IPS-20b (cell line): ENCODE measurements around the gene SELENOF.

Experiments used
- H3K27ac ChIP-seq: one replicate; pipeline ENCODE4 v1.5.1; 2013; ENCODE audit warnings: low read length
- H3K27me3 ChIP-seq: 2 replicates; pipeline ENCODE4 v1.6.1; 2013; ENCODE audit warnings: mild to moderate bottlenecking, low read length, inconsistent platforms; ENCODE audit not compliant: insufficient read depth
- H3K36me3 ChIP-seq: 2 replicates; pipeline ENCODE4 v1.6.1; 2013; ENCODE audit warnings: low read depth, mild to moderate bottlenecking, inconsistent platforms, low read length, moderate library complexity; ENCODE audit not compliant: insufficient read depth
- H3K4me1 ChIP-seq: 2 replicates; pipeline ENCODE4 v1.6.1; 2013; ENCODE audit warnings: mild to moderate bottlenecking, control low read depth, inconsistent platforms, low read length, moderate library complexity; ENCODE audit not compliant: insufficient read depth
- H3K4me3 ChIP-seq: 2 replicates; pipeline ENCODE4 v1.5.1; 2013; ENCODE audit warnings: mild to moderate bottlenecking, low read length, inconsistent platforms
- H3K9ac ChIP-seq: 2 replicates; pipeline ENCODE4 v1.6.1; 2013; ENCODE audit warnings: low read depth, mild to moderate bottlenecking, inconsistent platforms, low read length, moderate library complexity
- H3K9me3 ChIP-seq: 2 replicates; pipeline ENCODE4 v1.6.1; 2013; ENCODE audit warnings: mild to moderate bottlenecking, low read depth, low read length, inconsistent platforms; ENCODE audit not compliant: insufficient read depth

Gene SELENOF

DNA sequence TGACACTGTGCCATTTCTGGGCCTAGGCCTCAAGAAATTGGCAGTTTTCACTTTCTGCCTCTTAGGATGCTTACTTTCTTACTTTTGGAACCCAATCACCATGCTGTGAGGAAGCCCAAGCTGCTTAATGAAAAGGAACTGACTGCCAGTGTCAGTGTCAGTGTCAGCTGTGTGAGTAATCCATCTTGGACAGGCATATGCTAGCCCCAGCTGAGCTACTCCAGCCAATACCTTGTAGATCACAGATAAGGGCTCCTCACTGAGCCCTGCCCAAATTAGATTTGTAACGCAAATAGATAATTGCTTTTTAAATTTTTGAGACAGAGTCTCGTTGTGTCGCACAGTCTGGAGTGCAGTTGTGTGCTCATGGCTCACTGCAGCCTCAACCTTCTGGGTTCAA, 59.6 kb downstream of the SELENOF start:
- Histone ChIP-seq H3K4me3 (no peak overlapping the region), H3K27me3 (no peaks in the 10 kb centered on the region), H3K9me3 (no peaks in the 10 kb centered on the region), H3K9ac (no peak overlapping the region), H3K27ac (no peak overlapping the region), H3K4me1 (no peaks in the 10 kb centered on the region), H3K36me3 (no peaks in the 10 kb centered on the region)

DNA sequence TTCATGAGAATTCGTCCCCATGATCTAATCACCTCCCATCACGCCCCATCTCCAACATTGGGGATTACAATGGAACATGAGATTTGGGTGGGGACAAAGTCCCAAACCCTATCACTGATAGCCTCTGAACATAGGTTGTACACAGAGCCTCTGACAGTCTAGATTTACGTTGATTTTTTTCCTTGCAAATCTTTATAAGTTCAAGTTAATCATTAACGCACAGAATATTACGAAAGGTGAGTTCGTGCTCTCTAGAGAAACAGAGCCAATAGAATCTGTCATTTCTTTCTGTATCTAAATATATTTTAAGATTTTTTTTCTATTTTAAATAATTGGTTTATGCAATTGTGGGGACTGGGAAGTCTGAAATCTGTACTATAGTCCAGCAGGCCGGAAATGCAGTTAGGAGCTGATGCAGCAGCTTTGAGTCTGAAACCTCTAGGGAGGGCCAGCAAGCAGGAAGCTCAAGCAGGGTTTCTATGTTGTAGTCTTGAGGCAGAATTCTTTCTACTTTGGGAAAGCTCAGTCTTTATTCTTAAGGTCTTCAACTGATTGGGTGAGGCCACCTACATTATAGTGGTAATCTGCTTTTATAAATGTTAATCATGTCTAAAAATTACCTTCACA, 61.0 kb downstream of the SELENOF start:
- Histone ChIP-seq H3K9me3 (no peaks in the 10 kb centered on the region), H3K27me3 (no peaks in the 10 kb centered on the region), H3K4me1 (no peaks in the 10 kb centered on the region), H3K36me3 (no peaks in the 10 kb centered on the region), H3K4me3 (no peak overlapping the region), H3K27ac (no peak overlapping the region), H3K9ac (no peak overlapping the region)

DNA sequence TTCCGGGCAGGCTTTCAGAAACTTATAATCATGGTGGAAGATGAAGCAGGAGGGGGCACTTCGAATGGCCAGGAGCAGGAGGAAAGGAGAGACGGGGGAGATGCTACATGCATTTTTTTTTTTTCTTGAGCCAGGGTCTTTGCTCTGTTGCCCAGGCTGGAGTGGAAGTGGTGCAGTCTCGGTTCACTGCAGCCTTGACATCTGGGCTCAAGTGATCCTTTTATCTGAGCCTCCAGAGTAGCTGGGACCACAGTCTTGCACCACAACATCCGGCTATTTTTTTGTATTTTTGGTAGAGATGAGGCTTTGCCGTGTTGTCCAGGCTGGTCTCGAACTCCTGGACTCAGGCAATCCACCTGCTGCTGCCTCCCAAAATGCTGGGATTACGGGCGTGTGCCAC, 61.6 kb downstream of the SELENOF start:
- no peaks in the 10 kb centered on the region for H3K4me1 ChIP-seq
- no peak overlapping the region for H3K27ac ChIP-seq
- no peak overlapping the region for H3K9ac ChIP-seq

DNA sequence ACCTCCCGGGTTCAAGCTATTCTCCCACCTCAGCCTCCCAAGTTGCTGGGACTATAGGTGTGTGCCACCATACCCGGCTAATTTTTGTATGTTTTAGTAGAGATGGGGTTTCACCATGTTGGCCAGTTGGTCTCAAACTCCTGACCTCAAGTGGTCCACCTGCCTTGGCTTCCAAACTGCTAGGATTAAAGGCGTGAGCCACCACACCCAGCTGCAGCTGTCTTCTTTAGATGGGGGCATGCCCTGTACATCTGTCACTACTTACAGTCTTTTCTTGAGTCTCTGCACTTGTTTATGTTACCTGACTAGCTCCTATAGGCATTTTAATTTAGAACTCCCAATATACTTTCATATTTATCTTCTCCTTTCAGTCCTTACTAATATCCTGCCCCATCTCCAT, 64.2 kb downstream of the SELENOF start:
- H3K36me3 ChIP-seq = no peaks in the 10 kb centered on the region
- H3K27me3 ChIP-seq = no peaks in the 10 kb centered on the region
- H3K27ac ChIP-seq = no peak overlapping the region
- H3K4me1 ChIP-seq = no peaks in the 10 kb centered on the region
- H3K4me3 ChIP-seq = no peak overlapping the region
- no peaks in the 10 kb centered on the region for H3K9me3 ChIP-seq
- H3K9ac ChIP-seq = no peak overlapping the region

More for the DNA sequence above, 61.6 kb downstream of the SELENOF start:
- H3K9me3 ChIP-seq = no peaks in the 10 kb centered on the region
- no peaks in the 10 kb centered on the region for H3K36me3 ChIP-seq
- H3K4me3 ChIP-seq = no peak overlapping the region
- no peaks in the 10 kb centered on the region for H3K27me3 ChIP-seq

DNA sequence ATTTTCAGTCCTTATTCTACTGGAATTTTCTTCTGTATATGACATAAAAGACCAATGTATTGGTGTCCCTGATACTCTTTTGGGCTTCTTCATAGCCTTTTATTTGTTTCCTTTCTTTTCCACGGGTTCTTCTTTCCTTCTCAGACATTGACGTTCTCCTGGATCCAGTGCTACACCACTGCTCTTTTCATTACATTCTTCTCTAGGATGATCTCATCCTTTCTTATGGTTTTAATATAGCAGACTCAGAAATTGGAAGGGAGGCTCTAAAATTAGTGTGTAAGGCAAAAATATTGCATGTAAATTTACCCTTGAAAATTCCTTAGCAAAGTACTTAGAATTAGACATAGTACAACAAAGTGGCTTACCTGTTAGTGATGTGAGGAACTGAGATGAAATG, 65.3 kb downstream of the SELENOF start:
- Histone ChIP-seq H3K9ac (no peak overlapping the region), H3K27ac (no peak overlapping the region), H3K9me3 (no peaks in the 10 kb centered on the region), H3K27me3 (no peaks in the 10 kb centered on the region), H3K4me1 (no peaks in the 10 kb centered on the region), H3K4me3 (no peak overlapping the region), H3K36me3 (no peaks in the 10 kb centered on the region)

DNA sequence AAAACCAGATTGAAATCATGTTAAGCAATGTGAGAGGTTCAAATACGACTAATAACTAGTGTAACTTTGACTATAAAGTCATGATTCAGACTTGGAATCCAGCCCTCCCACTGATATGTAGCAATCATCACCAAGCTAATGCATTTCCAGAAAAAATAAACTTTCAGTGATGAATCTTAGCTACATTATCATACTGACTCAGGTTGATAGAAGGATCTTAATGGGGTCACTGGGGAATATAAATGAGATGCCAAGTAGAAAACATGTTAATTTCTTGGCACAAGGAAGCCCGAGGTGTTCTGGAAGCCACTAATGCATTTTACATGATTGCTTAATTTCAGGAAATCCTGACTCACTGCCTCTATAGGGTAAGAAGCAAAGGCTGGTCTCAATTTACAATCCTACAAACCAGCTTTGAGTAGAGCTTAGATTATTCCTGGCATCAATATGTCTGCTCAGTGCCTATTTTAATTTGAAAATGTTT, 67.7 kb downstream of the SELENOF start:
- no peak overlapping the region for H3K9ac ChIP-seq
- no peaks in the 10 kb centered on the region for H3K36me3 ChIP-seq
- H3K4me1 ChIP-seq = no peaks in the 10 kb centered on the region
- no peaks in the 10 kb centered on the region for H3K9me3 ChIP-seq
- H3K27me3 ChIP-seq = no peaks in the 10 kb centered on the region
- no peak overlapping the region for H3K27ac ChIP-seq
- no peak overlapping the region for H3K4me3 ChIP-seq

DNA sequence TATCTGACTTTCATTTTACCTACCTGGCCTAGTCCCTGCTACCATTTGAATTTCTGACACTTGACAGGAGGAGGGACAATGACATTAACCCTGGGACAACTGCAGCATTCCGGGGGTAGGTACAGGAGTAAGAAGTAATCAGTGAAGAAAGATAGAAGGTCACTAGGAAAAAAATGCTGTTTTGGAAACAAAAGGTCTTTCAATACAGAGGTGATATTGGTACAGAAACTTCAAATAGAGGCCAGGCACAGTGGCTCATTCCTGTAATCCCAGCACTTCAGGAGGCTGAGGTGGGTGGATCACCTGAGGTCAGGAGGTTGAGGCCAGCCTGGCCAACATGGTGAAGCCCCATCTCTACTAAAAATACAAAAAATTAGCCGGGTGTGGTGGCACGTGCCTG, 68.4 kb downstream of the SELENOF start:
- H3K27me3 ChIP-seq = no peaks in the 10 kb centered on the region
- H3K4me1 ChIP-seq = no peaks in the 10 kb centered on the region
- no peaks in the 10 kb centered on the region for H3K9me3 ChIP-seq
- no peak overlapping the region for H3K4me3 ChIP-seq
- no peak overlapping the region for H3K9ac ChIP-seq
- no peaks in the 10 kb centered on the region for H3K36me3 ChIP-seq
- no peak overlapping the region for H3K27ac ChIP-seq

DNA sequence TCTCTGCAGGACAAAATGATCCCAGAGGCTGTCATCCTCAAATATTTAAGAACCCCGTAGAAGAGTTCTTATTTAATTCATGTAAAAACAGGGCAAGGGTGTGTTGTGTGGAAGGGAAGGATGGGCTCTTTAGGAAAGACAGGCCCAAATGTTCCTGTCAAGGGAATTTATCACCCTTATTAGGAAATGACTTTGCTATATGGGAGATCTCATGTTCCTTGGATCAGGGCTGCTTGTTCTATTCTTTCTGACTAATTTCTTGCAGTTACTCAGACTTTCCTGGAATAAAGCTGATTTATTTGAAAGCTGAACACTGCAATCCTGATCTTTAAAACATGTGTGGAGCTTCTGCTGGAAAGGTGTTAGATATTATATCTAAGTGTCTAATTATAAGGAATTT, 72.8 kb downstream of the SELENOF start:
- H3K9ac ChIP-seq = no peak overlapping the region
- H3K4me1 ChIP-seq = no peaks in the 10 kb centered on the region
- no peak overlapping the region for H3K4me3 ChIP-seq
- no peak overlapping the region for H3K27ac ChIP-seq
- no peaks in the 10 kb centered on the region for H3K9me3 ChIP-seq
- H3K27me3 ChIP-seq = no peaks in the 10 kb centered on the region
- no peaks in the 10 kb centered on the region for H3K36me3 ChIP-seq

DNA sequence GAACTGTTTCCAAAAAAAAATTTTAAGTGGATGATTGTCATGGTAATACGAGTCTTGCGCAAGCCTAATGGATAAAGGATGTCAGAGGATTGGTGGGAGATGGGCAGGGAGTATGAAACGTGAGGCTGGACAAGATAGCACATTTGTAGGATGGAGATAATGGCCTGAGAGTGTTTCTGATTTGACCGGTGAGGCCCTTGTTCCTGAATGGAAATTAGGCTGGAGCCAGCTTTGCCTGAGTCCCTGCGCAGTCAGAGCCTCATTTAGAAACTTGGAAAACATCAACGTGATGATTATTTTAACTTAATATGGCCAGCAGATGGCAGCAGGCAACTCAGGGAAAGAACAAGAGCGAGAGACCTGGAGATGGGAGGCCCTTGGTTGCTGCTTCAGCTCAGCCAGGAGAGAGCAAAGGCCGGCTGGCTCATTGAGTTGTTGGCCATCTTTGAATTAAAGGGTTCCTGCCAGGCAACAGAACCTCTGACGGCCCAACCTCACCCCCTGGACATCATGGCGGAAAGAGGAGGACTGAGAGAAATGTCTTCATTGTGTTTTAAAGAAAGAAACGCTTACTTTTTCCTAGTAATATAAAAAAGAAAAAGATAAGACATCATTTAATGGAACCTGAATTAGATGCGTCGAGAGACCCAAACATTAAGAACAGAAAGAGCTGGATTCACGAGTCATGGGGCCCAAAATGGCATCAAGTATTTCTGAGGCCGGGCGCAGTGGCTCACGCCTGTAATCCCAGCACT, 80.3 kb downstream of the SELENOF start:
- no peaks in the 10 kb centered on the region for H3K36me3 ChIP-seq
- H3K9ac ChIP-seq = no peak overlapping the region
- H3K4me3 ChIP-seq = no peak overlapping the region
- no peaks in the 10 kb centered on the region for H3K4me1 ChIP-seq
- H3K27ac ChIP-seq = no peak overlapping the region
- no peaks in the 10 kb centered on the region for H3K9me3 ChIP-seq
- H3K27me3 ChIP-seq = no peaks in the 10 kb centered on the region

DNA sequence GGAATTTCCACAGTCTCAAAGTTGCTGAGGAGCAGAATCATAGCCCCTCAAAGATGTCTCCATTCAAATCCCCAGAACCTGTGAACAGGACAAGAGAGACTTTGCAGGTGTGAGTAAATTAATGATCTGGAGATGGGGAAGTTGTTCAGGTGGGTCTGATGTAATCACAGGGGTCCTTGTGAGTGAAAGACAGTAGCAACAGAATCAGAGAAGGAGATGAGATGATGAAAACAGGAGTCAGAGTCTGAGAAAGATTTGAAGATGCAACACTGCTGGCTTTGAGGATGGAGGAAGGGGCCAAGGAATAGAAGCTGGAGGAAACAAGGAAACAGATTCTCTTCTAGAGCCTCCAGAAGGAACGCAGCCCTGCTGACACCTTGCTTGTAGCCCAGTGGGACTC, 81.5 kb downstream of the SELENOF start:
- Histone ChIP-seq H3K27me3 (no peaks in the 10 kb centered on the region), H3K27ac (no peak overlapping the region), H3K4me3 (no peak overlapping the region), H3K9ac (no peak overlapping the region), H3K36me3 (no peaks in the 10 kb centered on the region), H3K4me1 (no peaks in the 10 kb centered on the region), H3K9me3 (no peaks in the 10 kb centered on the region)

DNA sequence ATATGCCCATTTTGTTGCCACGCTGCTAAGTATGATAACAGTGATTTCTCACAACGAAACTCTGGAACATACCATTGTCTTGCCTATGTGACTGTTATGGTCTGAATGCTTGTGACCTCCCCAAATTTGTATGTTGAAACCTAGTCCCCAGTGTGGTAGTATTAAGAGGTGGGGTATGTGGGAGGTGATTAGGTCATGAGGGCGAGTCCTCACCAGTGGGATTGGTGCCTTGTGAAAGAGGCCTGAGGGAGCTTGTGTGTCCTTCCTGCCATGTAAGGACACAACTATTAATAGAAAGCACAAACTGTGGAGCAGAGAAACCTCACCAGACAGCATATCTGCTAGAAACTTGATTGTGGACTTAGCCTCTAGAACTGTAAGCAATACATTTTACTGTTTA, 84.6 kb downstream of the SELENOF start:
- no peaks in the 10 kb centered on the region for H3K4me1 ChIP-seq
- no peaks in the 10 kb centered on the region for H3K9me3 ChIP-seq
- no peak overlapping the region for H3K4me3 ChIP-seq
- no peak overlapping the region for H3K9ac ChIP-seq
- no peaks in the 10 kb centered on the region for H3K27me3 ChIP-seq
- no peak overlapping the region for H3K27ac ChIP-seq
- H3K36me3 ChIP-seq = no peaks in the 10 kb centered on the region

DNA sequence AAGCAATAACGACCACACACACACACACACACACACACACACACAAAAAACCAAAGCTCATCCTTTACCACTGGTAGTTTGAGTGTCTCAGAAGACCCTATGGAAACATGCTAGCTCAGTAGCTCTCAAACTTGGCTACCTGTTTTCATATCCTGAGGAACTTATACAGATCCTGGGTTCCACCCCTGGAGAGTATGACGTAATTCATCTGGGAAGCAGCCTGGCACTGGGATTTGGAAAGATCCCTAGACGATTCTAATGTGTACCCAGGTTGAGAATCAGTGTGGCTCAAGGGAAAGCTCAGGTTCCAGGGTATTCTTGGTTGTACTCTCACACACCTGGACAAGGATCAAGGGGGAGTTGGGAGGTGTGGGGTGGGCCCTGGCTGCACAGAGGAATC, 85.9 kb downstream of the SELENOF start:
- Histone ChIP-seq H3K9me3 (no peaks in the 10 kb centered on the region), H3K4me1 (peaks cover 5% of the 10 kb centered on the region; the same call in 1 of the 2 replicates), H3K9ac (no peak overlapping the region), H3K36me3 (no peaks in the 10 kb centered on the region), H3K27ac (no peak overlapping the region), H3K4me3 (no peak overlapping the region), H3K27me3 (no peaks in the 10 kb centered on the region)
